Cardiac muscle cell (in vitro differentiated cells and primary cell): ENCODE measurements around the gene R3HDM2. TPM values are rescaled to one million over a fixed set of nuclear protein-coding genes. Genes with fewer than 3 reads are reported as not detected.
A peak's percentile ranks its signal among the peaks of the same experiment; 100 is the strongest.

Experiments used
- DNase-seq, 2 donors: peaks; one replicate each; pipeline versions ENCODE4 v3.0.0 to v3.0.0-alpha.2; 2010 to 2017; ENCODE audit warnings: low read depth in 1 of 2, low spot score in 1 of 2
- H3K27ac ChIP-seq: fragments of 200-600 bp; sonication (generic); 2 replicates; pipeline ENCODE4 v1.5.1; 2016
- H3K27me3 ChIP-seq: fragments of 200-600 bp; sonication (generic); 2 replicates; pipeline ENCODE4 v1.6.0; 2016; ENCODE audit warnings: control low read depth
- H3K36me3 ChIP-seq: fragments of 200-600 bp; sonication (generic); 2 replicates; pipeline ENCODE4 v1.5.1; 2016; ENCODE audit warnings: control low read depth
- H3K4me1 ChIP-seq: fragments of 200-600 bp; sonication (generic); 2 replicates; pipeline ENCODE4 v1.8.1; 2017; ENCODE audit warnings: low read depth, mild to moderate bottlenecking, mixed run types
- H3K4me3 ChIP-seq: fragments of 200-600 bp; sonication (generic); 2 replicates; pipeline ENCODE4 v1.5.1; 2016; ENCODE audit warnings: mild to moderate bottlenecking
- H3K9me3 ChIP-seq: fragments of 200-600 bp; sonication (generic); 2 replicates; pipeline ENCODE4 v1.5.1; 2017; ENCODE audit warnings: low read depth, mild to moderate bottlenecking, control low read depth
- CTCF ChIP-seq: IDR thresholded peaks from 2 replicates; pipeline ENCODE4 v1.5.1; 2012; ENCODE audit warnings: low read depth, mild to moderate bottlenecking, low read length
- polyA plus RNA-seq: library from polyadenylated mRNA; unstranded; fragments of >200 nt; fragmentation: Nextera tagmentation; extraction: Ambion mirVana; gene quantifications from 2 replicates; pipeline ENCODE4 v1.2.1, GENCODE V29; 2016
- total RNA-seq: library from RNA; depleted of rRNA; stranded (reverse); fragments of >200 nt; gene quantifications from 2 replicates; pipeline ENCODE4 v1.2.3, GENCODE V29; 2016

Gene R3HDM2
- total and polyA plus RNA-seq, 2 experiments from 2014 or later = 23.3 to 59.9 TPM

GRCh38 chr12:57240066-57240921, 190.5 kb downstream of the R3HDM2 start:
- DNase-seq = peak; percentile 41 to 50
- Histone ChIP-seq H3K27ac (no peak overlapping the region), H3K36me3 (no peaks in the 10 kb centered on the region), H3K9me3 (no peaks in the 10 kb centered on the region), H3K4me1 (peaks cover 10% of the 10 kb centered on the region), H3K27me3 (peaks cover 82% of the 10 kb centered on the region), H3K4me3 (peak overlapping the region; percentile 31)
- TF ChIP-seq CTCF = peak; percentile 13

- Histone ChIP-seq H3K9me3 (no peaks in the 10 kb centered on the region), H3K4me1 (peaks cover 10% of the 10 kb centered on the region), H3K36me3 (no peaks in the 10 kb centered on the region), H3K27me3 (peaks cover 89% of the 10 kb centered on the region), H3K4me3 (peak overlapping the region; percentile 31), H3K27ac (no peak overlapping the region)
- TF ChIP-seq CTCF = no peak
- DNase-seq = no peak
Observed at GRCh38 chr12:57239587-57240065, 191.2 kb downstream of the R3HDM2 start.

GRCh38 chr12:57238854-57239554, 191.8 kb downstream of the R3HDM2 start:
- DNase-seq = peak; percentile 90 to 92
- Histone ChIP-seq H3K4me3 (peak overlapping the region; percentile 30), H3K27me3 (peaks cover 95% of the 10 kb centered on the region), H3K9me3 (no peaks in the 10 kb centered on the region), H3K4me1 (peaks cover 10% of the 10 kb centered on the region), H3K27ac (no peak overlapping the region), H3K36me3 (no peaks in the 10 kb centered on the region)
- TF ChIP-seq CTCF = peak; percentile 100

- TF ChIP-seq CTCF = no peak
- H3K4me1 ChIP-seq = peaks cover 10% of the 10 kb centered on the region
- peak overlapping the region; percentile 30 for H3K4me3 ChIP-seq
- no peak for DNase-seq
- peaks cover 100% of the 10 kb centered on the region for H3K27me3 ChIP-seq
- H3K36me3 ChIP-seq = peaks cover 7% of the 10 kb centered on the region
- no peaks in the 10 kb centered on the region for H3K9me3 ChIP-seq
- no peak overlapping the region for H3K27ac ChIP-seq
Observed at GRCh38 chr12:57237932-57238853, 192.7 kb downstream of the R3HDM2 start.

- no peak for DNase-seq
- Histone ChIP-seq H3K36me3 (peaks cover 13% of the 10 kb centered on the region), H3K27ac (no peak overlapping the region), H3K4me3 (no peak overlapping the region), H3K27me3 (peaks cover 96% of the 10 kb centered on the region), H3K4me1 (peaks cover 10% of the 10 kb centered on the region), H3K9me3 (no peaks in the 10 kb centered on the region)
- TF ChIP-seq CTCF = no peak
Observed at GRCh38 chr12:57237596-57237931, 193.3 kb downstream of the R3HDM2 start.
